A549 (cell line): Measurements from ENCODE around the gene C3orf20.

Experiments used
- JUNB ChIP-seq: fragments of >200 bp; sonication (Bioruptor Twin); formaldehyde crosslinking; IDR thresholded peaks from 2 replicates; pipeline ENCODE4 v1.6.1; 2016
- MAFK ChIP-seq: fragments of 450-650 bp; IDR thresholded peaks from 2 replicates; pipeline ENCODE4 v1.6.1; 2014; ENCODE audit not compliant: partially characterized antibody
- MAX ChIP-seq: IDR thresholded peaks from 2 replicates; pipeline ENCODE4 v1.6.1; 2012
- RCOR1 ChIP-seq: fragments of 150-350 bp; IDR thresholded peaks from 2 replicates; pipeline ENCODE4 v1.6.1; 2014; ENCODE audit warnings: antibody characterized with exemption, low read length, low read depth
- RFX5 ChIP-seq: fragments of 450-650 bp; IDR thresholded peaks from 2 replicates; pipeline ENCODE4 v1.7.1; 2014; ENCODE audit warnings: antibody characterized with exemption, mild to moderate bottlenecking, moderate library complexity

GRCh38 chr3:14691719-14692118, 16.8 kb downstream of the C3orf20 start:
- no peak for TF ChIP-seq RCOR1
- no peak for TF ChIP-seq MAX
- no peak for TF ChIP-seq MAFK
- TF ChIP-seq RFX5 = no peak
- TF ChIP-seq JUNB = no peak
